IMR-90 (cell line): ENCODE data around the gene XYLB. TPM values are rescaled to one million over a fixed set of nuclear protein-coding genes. Genes with fewer than 3 reads are reported as not detected.

Source experiments
- ATAC-seq: fragments of 200-7000 bp; cut with Tn5 transposase; 2 replicates; pipeline ENCODE4 v1.9.1; 2020; ENCODE audit warnings: low read depth, mild to moderate bottlenecking, moderate library complexity
- BruUV-seq: library from RNA; stranded (reverse); fragments of 400-500 nt; replicated peaks from 2 replicates; lab custom pipeline; 2021; lab: Mats Ljungman, UMichigan
- CTCF ChIA-PET: fragments of 300-600 bp; formaldehyde crosslinking; extraction: SDS; loops from one replicate; lab custom pipeline; 2021; ENCODE audit warnings: antibody characterized with exemption; lab: Yijun Ruan, JAX
- POLR2A ChIA-PET: fragments of 300-600 bp; sonication (Branson Sonifier 250); formaldehyde crosslinking; loops from one replicate; lab custom pipeline; 2022; ENCODE audit warnings: antibody characterized with exemption; ENCODE audit not compliant: unreplicated experiment; lab: Charles Lee
- DNase-seq: peaks from one replicate; pipeline ENCODE4 v3.0.0; 2013
- H2AFZ ChIP-seq: replicated peaks from 2 replicates; pipeline ENCODE3; 2013; ENCODE audit warnings: low read length, mild to moderate bottlenecking; ENCODE audit not compliant: poor library complexity
- H2AK5ac ChIP-seq: 2 replicates; pipeline ENCODE4 v1.6.1; 2013; ENCODE audit warnings: low read depth, low read length, inconsistent platforms
- H2AK9ac ChIP-seq: replicated peaks from 2 replicates; pipeline ENCODE3; 2013; ENCODE audit warnings: mild to moderate bottlenecking, low read depth, low read length, moderate library complexity; ENCODE audit not compliant: poor library complexity
- H2BK120ac ChIP-seq: 2 replicates; pipeline ENCODE4 v1.6.1; 2013; ENCODE audit warnings: low read depth, low read length, inconsistent platforms
- H2BK15ac ChIP-seq: 3 replicates; pipeline ENCODE4 v1.6.1; 2013; ENCODE audit warnings: low read depth, low read length, inconsistent platforms
- H2BK20ac ChIP-seq: 2 replicates; pipeline ENCODE4 v1.6.1; 2013; ENCODE audit warnings: low read depth, mild to moderate bottlenecking, inconsistent platforms, low read length, moderate library complexity
- H2BK5ac ChIP-seq: 2 replicates; pipeline ENCODE4 v1.6.1; 2013; ENCODE audit warnings: mild to moderate bottlenecking, low read depth, low read length, inconsistent platforms; ENCODE audit not compliant: poor library complexity, severe bottlenecking
- H3K14ac ChIP-seq: replicated peaks from 2 replicates; pipeline ENCODE4 v1.6.1; 2013; ENCODE audit warnings: low read depth, low read length, inconsistent platforms
- H3K18ac ChIP-seq: 2 replicates; pipeline ENCODE4 v1.6.1; 2013; ENCODE audit warnings: low read depth, low read length, control low read depth
- H3K23ac ChIP-seq: 2 replicates; pipeline ENCODE4 v1.6.1; 2013; ENCODE audit warnings: low read depth, low read length, inconsistent platforms
- H3K27ac ChIP-seq: 2 replicates; pipeline ENCODE4 v1.5.1; 2013; ENCODE audit warnings: mild to moderate bottlenecking, control low read depth, low read length; ENCODE audit not compliant: insufficient read depth
- H3K27me3 ChIP-seq: 2 replicates; pipeline ENCODE4 v1.6.1; 2013; ENCODE audit warnings: low read length; ENCODE audit not compliant: control insufficient read depth, insufficient read depth
- H3K36me3 ChIP-seq: 2 replicates; pipeline ENCODE4 v1.6.1; 2013; ENCODE audit warnings: low read length, mixed read lengths; ENCODE audit not compliant: control insufficient read depth, insufficient read depth
- H3K4ac ChIP-seq: 2 replicates; pipeline ENCODE4 v1.6.1; 2013; ENCODE audit warnings: low read depth, low read length, inconsistent platforms
- H3K4me1 ChIP-seq: 2 replicates; pipeline ENCODE4 v1.6.1; 2013; ENCODE audit warnings: low read length, mixed read lengths; ENCODE audit not compliant: control insufficient read depth, insufficient read depth
- H3K4me2 ChIP-seq: 2 replicates; pipeline ENCODE4 v1.6.1; 2013; ENCODE audit warnings: low read depth, mild to moderate bottlenecking, control low read depth, low read length, moderate library complexity
- H3K4me3 ChIP-seq: 2 replicates; pipeline ENCODE4 v1.5.1; 2013; ENCODE audit warnings: low read depth, mild to moderate bottlenecking, control low read depth, low read length, moderate library complexity; ENCODE audit not compliant: insufficient read depth
- H3K56ac ChIP-seq: 2 replicates; pipeline ENCODE4 v1.6.1; 2013; ENCODE audit warnings: low read length, inconsistent platforms; ENCODE audit not compliant: insufficient read depth; ENCODE audit errors: extremely low read depth
- H3K79me1 ChIP-seq, 2 experiments: 2 replicates each; pipeline ENCODE4 v1.6.1; 2013; ENCODE audit warnings: low read length in 2 of 2, inconsistent platforms in 1 of 2, low read depth in 1 of 2
- H3K9ac ChIP-seq: 2 replicates; pipeline ENCODE4 v1.6.1; 2013; ENCODE audit warnings: low read depth, low read length, control low read depth
- H3K9me1 ChIP-seq: 2 replicates; pipeline ENCODE4 v1.6.1; 2013; ENCODE audit warnings: low read length, inconsistent platforms; ENCODE audit not compliant: insufficient read depth
- H3K9me3 ChIP-seq: 2 replicates; pipeline ENCODE4 v1.6.1; 2013; ENCODE audit warnings: low read length; ENCODE audit not compliant: control insufficient read depth, insufficient read depth
- H4K20me1 ChIP-seq: 2 replicates; pipeline ENCODE4 v1.6.1; 2013; ENCODE audit warnings: low read length, inconsistent platforms; ENCODE audit not compliant: insufficient read depth
- H4K5ac ChIP-seq: 2 replicates; pipeline ENCODE4 v1.6.1; 2013; ENCODE audit warnings: mild to moderate bottlenecking, low read depth, low read length, control low read depth
- H4K8ac ChIP-seq, 2 experiments: 2 replicates each; pipeline ENCODE4 v1.6.1; 2013; ENCODE audit warnings: low read depth in 2 of 2, low read length in 2 of 2, control low read depth in 1 of 2, inconsistent platforms in 1 of 2
- H4K91ac ChIP-seq: 2 replicates; pipeline ENCODE4 v1.6.1; 2013; ENCODE audit warnings: low read depth, low read length, inconsistent platforms; ENCODE audit not compliant: insufficient read depth
- BHLHE40 ChIP-seq: fragments of 150-350 bp; IDR thresholded peaks from 2 replicates; pipeline ENCODE4 v1.6.1; 2016; ENCODE audit warnings: mild to moderate bottlenecking, low read depth, low read length
- CEBPB ChIP-seq: IDR thresholded peaks from 2 replicates; pipeline ENCODE4 v1.6.1; 2012; ENCODE audit warnings: low read depth, low read length, improper control_type of control experiment
- CTCF ChIP-seq: conservative IDR thresholded peaks from 2 replicates; pipeline ENCODE4 v1.5.1; 2012; ENCODE audit warnings: mild to moderate bottlenecking, low read depth, low read length, improper control_type of control experiment
- MXI1 ChIP-seq: IDR thresholded peaks from 2 replicates; pipeline ENCODE4 v1.6.1; 2012; ENCODE audit warnings: low read depth, mild to moderate bottlenecking, low read length, moderate library complexity, borderline replicate concordance
- POLR2A ChIP-seq: IDR thresholded peaks from 2 replicates; pipeline ENCODE4 v1.6.1; 2012; ENCODE audit warnings: mild to moderate bottlenecking, low read depth, low read length
- RAD21 ChIP-seq: IDR thresholded peaks from 2 replicates; pipeline ENCODE4 v1.6.1; 2012; ENCODE audit warnings: low read length, improper control_type of control experiment
- RCOR1 ChIP-seq: IDR thresholded peaks from 2 replicates; pipeline ENCODE4 v1.6.1; 2012; ENCODE audit warnings: mild to moderate bottlenecking, low read length, improper control_type of control experiment; ENCODE audit not compliant: insufficient replicate concordance
- USF2 ChIP-seq: fragments of 150-350 bp; IDR thresholded peaks from 2 replicates; pipeline ENCODE4 v1.6.1; 2017; ENCODE audit warnings: mild to moderate bottlenecking, antibody characterized with exemption, low read length, low read depth
- WGBS, 2 experiments: methylation state at CpG; one replicate each; pipeline versions ENCODE4 v1.1.5 to v1.1.7; 2013; ENCODE audit warnings: missing lambda C conversion rate in 2 of 2; ENCODE audit not compliant: insufficient read length in 1 of 2; ENCODE audit errors: extremely low coverage in 2 of 2; 5-methylcytosine and 5-hydroxymethylcytosine counted together
- dilution Hi-C: fragments of 300-500 bp; cut with HindIII; formaldehyde crosslinking; loops from one replicate; pipeline ENCODE4 v1.14.3; 2018; ENCODE audit warnings: low sequenced_read_pairs; ENCODE audit not compliant: unreplicated experiment
- in situ Hi-C: fragments of 300-500 bp; cut with MboI; formaldehyde crosslinking; loops from 3 replicates; pipeline ENCODE4 v1.14.3; 2019; ENCODE audit warnings: low sequenced_read_pairs, inconsistent platforms, mixed read lengths
- intact Hi-C: fragments of 100-400 bp; cut with micrococcal nuclease; formaldehyde crosslinking; loops from 2 replicates; pipeline ENCODE4 v1.10.0; 2022
- polyA plus RNA-seq, 3 experiments: library from polyadenylated mRNA; depleted of rRNA; stranded (reverse); fragments of >200 nt; gene quantifications; 2 replicates each; pipeline ENCODE4 v1.2.3, GENCODE V29; 2012; ENCODE audit warnings: low replicate concordance in 1 of 3
- total RNA-seq: library from RNA; depleted of rRNA; stranded (reverse); fragments of >200 nt; gene quantifications from 2 replicates; pipeline ENCODE4 v1.2.3, GENCODE V29; 2012

The XYLB gene
- total and polyA plus RNA-seq, 2 of the 4 experiments (the other 2 are of a cell fraction), result 3.0 to 3.4 TPM

GRCh38 chr3:38370861-38371260 is 24.3 kb downstream of the XYLB start:
- no peak overlapping the region for H4K8ac ChIP-seq
- H3K18ac ChIP-seq, result no peak overlapping the region
- no peaks in the 10 kb centered on the region for H3K9me3 ChIP-seq
- no peak overlapping the region for H2BK15ac ChIP-seq
- no TSS peak for BruUV-seq
- peaks cover 5% of the 10 kb centered on the region for H3K36me3 ChIP-seq
- no peak overlapping the region for H3K4me3 ChIP-seq
- H3K14ac ChIP-seq, result no peak overlapping the region
- POLR2A ChIA-PET, result no interaction called here
- H2AK9ac ChIP-seq, result no peak overlapping the region
- H3K23ac ChIP-seq, result no peak overlapping the region
- dilution Hi-C loops, result loop anchor here (25.0 kb wide), 1 partner anchor 116 kb away; the partner anchor contains the start of gene EXOG
- H2BK120ac ChIP-seq, result no peak overlapping the region
- H4K5ac ChIP-seq, result no peak overlapping the region
- no peak overlapping the region for H3K4ac ChIP-seq
- H3K4me1 ChIP-seq, result no peaks in the 10 kb centered on the region
- H2BK20ac ChIP-seq, result no peak overlapping the region
- H3K9ac ChIP-seq, result no peak overlapping the region
- peaks cover 9% of the 10 kb centered on the region; the same call in 1 of the 2 replicates for H3K9me1 ChIP-seq
- no peak overlapping the region for H4K91ac ChIP-seq
- CTCF ChIA-PET, result no interaction called here
- H3K56ac ChIP-seq, result no peak overlapping the region
- no peak overlapping the region for H3K27ac ChIP-seq
- DNase-seq (no peak), ATAC-seq (no peak)
- TF ChIP-seq BHLHE40 (no peak), RAD21 (no peak), MXI1 (no peak), RCOR1 (no peak), CTCF (no peak), CEBPB (no peak), USF2 (no peak), POLR2A (no peak)
- H3K79me1 ChIP-seq, result no peaks in the 10 kb centered on the region
- no peaks in the 10 kb centered on the region for H3K27me3 ChIP-seq
- in situ Hi-C loops, result no loop called here
- H2AK5ac ChIP-seq, result no peak overlapping the region
- no peak overlapping the region for H3K4me2 ChIP-seq
- H4K20me1 ChIP-seq, result no peaks in the 10 kb centered on the region
- 90% methylated on average over 2 of the region's 4 CpGs; no CpG with 5 or more reads in 1 of the 2 experiments for WGBS, 2 experiments
- H2BK5ac ChIP-seq, result no peak overlapping the region
- H2AFZ ChIP-seq, result no peak overlapping the region
- intact Hi-C loops, result no loop called here
